Measurements from ENCODE around the gene PLCB1. TPM values are rescaled to one million over a fixed set of nuclear protein-coding genes. Genes with fewer than 3 reads are reported as not detected.

Gene PLCB1
- total RNA-seq, 1 experiment from 2014 or later: 11.3 TPM

- Mint-ChIP-seq H3K27ac (no peak overlapping the region), H3K4me1 (no peaks in the 10 kb centered on the region), H3K9me3 (no peaks in the 10 kb centered on the region), H3K4me3 (no peak overlapping the region), H3K27me3 (ENCODE audit: low read depth) (no peaks in the 10 kb centered on the region), H3K36me3 (no peaks in the 10 kb centered on the region)
- no peak for DNase-seq (ENCODE audit: low spot score)
- ChIA-PET CTCF (no interaction called here), POLR2A (no interaction called here)
- TF ChIP-seq ETV6 (CRISPR knock-in tag; IDR thresholded peaks at IDR 0.05): no peak
- no peak for TF ChIP-seq TEAD1 (CRISPR knock-in tag; IDR thresholded peaks at IDR 0.05)
- no peak for TF ChIP-seq ZNF232 (CRISPR knock-in tag; IDR thresholded peaks at IDR 0.05)
- no peak for TF ChIP-seq CREM (CRISPR knock-in tag; IDR thresholded peaks at IDR 0.05)
- TF ChIP-seq, protein P1, sequence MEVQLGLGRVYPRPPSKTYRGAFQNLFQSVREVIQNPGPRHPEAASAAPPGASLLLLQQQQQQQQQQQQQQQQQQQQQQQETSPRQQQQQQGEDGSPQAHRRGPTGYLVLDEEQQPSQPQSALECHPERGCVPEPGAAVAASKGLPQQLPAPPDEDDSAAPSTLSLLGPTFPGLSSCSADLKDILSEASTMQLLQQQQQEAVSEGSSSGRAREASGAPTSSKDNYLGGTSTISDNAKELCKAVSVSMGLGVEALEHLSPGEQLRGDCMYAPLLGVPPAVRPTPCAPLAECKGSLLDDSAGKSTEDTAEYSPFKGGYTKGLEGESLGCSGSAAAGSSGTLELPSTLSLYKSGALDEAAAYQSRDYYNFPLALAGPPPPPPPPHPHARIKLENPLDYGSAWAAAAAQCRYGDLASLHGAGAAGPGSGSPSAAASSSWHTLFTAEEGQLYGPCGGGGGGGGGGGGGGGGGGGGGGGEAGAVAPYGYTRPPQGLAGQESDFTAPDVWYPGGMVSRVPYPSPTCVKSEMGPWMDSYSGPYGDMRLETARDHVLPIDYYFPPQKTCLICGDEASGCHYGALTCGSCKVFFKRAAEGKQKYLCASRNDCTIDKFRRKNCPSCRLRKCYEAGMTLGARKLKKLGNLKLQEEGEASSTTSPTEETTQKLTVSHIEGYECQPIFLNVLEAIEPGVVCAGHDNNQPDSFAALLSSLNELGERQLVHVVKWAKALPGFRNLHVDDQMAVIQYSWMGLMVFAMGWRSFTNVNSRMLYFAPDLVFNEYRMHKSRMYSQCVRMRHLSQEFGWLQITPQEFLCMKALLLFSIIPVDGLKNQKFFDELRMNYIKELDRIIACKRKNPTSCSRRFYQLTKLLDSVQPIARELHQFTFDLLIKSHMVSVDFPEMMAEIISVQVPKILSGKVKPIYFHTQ (CRISPR knock-in tag; IDR thresholded peaks at IDR 0.05): no peak
- no peak for TF ChIP-seq TP53 (CRISPR knock-in tag; IDR thresholded peaks at IDR 0.05)
- TF ChIP-seq, protein P2, sequence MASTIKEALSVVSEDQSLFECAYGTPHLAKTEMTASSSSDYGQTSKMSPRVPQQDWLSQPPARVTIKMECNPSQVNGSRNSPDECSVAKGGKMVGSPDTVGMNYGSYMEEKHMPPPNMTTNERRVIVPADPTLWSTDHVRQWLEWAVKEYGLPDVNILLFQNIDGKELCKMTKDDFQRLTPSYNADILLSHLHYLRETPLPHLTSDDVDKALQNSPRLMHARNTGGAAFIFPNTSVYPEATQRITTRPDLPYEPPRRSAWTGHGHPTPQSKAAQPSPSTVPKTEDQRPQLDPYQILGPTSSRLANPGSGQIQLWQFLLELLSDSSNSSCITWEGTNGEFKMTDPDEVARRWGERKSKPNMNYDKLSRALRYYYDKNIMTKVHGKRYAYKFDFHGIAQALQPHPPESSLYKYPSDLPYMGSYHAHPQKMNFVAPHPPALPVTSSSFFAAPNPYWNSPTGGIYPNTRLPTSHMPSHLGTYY (CRISPR knock-in tag; IDR thresholded peaks at IDR 0.05): no peak
- TF ChIP-seq, protein P3, sequence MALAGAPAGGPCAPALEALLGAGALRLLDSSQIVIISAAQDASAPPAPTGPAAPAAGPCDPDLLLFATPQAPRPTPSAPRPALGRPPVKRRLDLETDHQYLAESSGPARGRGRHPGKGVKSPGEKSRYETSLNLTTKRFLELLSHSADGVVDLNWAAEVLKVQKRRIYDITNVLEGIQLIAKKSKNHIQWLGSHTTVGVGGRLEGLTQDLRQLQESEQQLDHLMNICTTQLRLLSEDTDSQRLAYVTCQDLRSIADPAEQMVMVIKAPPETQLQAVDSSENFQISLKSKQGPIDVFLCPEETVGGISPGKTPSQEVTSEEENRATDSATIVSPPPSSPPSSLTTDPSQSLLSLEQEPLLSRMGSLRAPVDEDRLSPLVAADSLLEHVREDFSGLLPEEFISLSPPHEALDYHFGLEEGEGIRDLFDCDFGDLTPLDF (CRISPR knock-in tag; IDR thresholded peaks at IDR 0.05): no peak
- TF ChIP-seq ZNF121 (CRISPR knock-in tag; IDR thresholded peaks at IDR 0.05): no peak
- TF ChIP-seq TCF7 (CRISPR knock-in tag; IDR thresholded peaks at IDR 0.05; ENCODE audit: low read depth): no peak
- TF ChIP-seq, protein P4, sequence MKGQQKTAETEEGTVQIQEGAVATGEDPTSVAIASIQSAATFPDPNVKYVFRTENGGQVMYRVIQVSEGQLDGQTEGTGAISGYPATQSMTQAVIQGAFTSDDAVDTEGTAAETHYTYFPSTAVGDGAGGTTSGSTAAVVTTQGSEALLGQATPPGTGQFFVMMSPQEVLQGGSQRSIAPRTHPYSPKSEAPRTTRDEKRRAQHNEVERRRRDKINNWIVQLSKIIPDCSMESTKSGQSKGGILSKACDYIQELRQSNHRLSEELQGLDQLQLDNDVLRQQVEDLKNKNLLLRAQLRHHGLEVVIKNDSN (CRISPR knock-in tag; IDR thresholded peaks at IDR 0.05): no peak
- no peak for TF ChIP-seq ZNF425 (CRISPR knock-in tag; conservative IDR thresholded peaks at IDR 0.05)
- no peak for TF ChIP-seq ATF1 (CRISPR knock-in tag; IDR thresholded peaks at IDR 0.05)
- TF ChIP-seq ZNF671 (CRISPR knock-in tag; IDR thresholded peaks at IDR 0.05): no peak
- TF ChIP-seq MYBL2 (CRISPR knock-in tag; IDR thresholded peaks at IDR 0.05): no peak
- no peak for TF ChIP-seq ZNF263 (CRISPR knock-in tag; IDR thresholded peaks at IDR 0.05; ENCODE audit: low read depth)
- ATAC-seq: no peak
These were observed 524.3 kb downstream of the PLCB1 start for GRCh38 chr20:8656335-8656734.

GRCh38 chr20:8657664-8658063, 525.6 kb downstream of the PLCB1 start:
- no peak for ATAC-seq
- no peaks in the 10 kb centered on the region for H3K9me3 Mint-ChIP-seq
- H3K4me3 Mint-ChIP-seq: no peak overlapping the region
- H3K36me3 Mint-ChIP-seq: no peaks in the 10 kb centered on the region
- no peak overlapping the region for H3K27ac Mint-ChIP-seq
- no peaks in the 10 kb centered on the region for H3K27me3 Mint-ChIP-seq (ENCODE audit: low read depth)
- ChIA-PET CTCF (no interaction called here), POLR2A (no interaction called here)
- no peaks in the 10 kb centered on the region for H3K4me1 Mint-ChIP-seq
- DNase-seq (ENCODE audit: low spot score): no peak
- TF ChIP-seq, protein P5, sequence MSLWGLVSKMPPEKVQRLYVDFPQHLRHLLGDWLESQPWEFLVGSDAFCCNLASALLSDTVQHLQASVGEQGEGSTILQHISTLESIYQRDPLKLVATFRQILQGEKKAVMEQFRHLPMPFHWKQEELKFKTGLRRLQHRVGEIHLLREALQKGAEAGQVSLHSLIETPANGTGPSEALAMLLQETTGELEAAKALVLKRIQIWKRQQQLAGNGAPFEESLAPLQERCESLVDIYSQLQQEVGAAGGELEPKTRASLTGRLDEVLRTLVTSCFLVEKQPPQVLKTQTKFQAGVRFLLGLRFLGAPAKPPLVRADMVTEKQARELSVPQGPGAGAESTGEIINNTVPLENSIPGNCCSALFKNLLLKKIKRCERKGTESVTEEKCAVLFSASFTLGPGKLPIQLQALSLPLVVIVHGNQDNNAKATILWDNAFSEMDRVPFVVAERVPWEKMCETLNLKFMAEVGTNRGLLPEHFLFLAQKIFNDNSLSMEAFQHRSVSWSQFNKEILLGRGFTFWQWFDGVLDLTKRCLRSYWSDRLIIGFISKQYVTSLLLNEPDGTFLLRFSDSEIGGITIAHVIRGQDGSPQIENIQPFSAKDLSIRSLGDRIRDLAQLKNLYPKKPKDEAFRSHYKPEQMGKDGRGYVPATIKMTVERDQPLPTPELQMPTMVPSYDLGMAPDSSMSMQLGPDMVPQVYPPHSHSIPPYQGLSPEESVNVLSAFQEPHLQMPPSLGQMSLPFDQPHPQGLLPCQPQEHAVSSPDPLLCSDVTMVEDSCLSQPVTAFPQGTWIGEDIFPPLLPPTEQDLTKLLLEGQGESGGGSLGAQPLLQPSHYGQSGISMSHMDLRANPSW (CRISPR knock-in tag; conservative IDR thresholded peaks at IDR 0.05; ENCODE audit: low read depth): no peak
- TF ChIP-seq, protein P3 (CRISPR knock-in tag; IDR thresholded peaks at IDR 0.05): no peak
- TF ChIP-seq GABPB1 (CRISPR knock-in tag; IDR thresholded peaks at IDR 0.05): no peak
- no peak for TF ChIP-seq RORB (CRISPR knock-in tag; IDR thresholded peaks at IDR 0.05)
- TF ChIP-seq ZNF512 (CRISPR knock-in tag; IDR thresholded peaks at IDR 0.05; ENCODE audit: borderline replicate concordance): no peak
- no peak for TF ChIP-seq RELA (CRISPR knock-in tag; IDR thresholded peaks at IDR 0.05; ENCODE audit: borderline replicate concordance)
- TF ChIP-seq SOX15 (CRISPR knock-in tag; IDR thresholded peaks at IDR 0.05): no peak
- no peak for TF ChIP-seq NR1H2 (CRISPR knock-in tag; IDR thresholded peaks at IDR 0.05)
- no peak for TF ChIP-seq ATF1 (CRISPR knock-in tag; IDR thresholded peaks at IDR 0.05)
- TF ChIP-seq TEAD4 (CRISPR knock-in tag; IDR thresholded peaks at IDR 0.05): no peak

All from WTC11 (cell line).